GM19025 (cell line): Measurements from ENCODE around the gene SLC39A6.
"Not testable (repeated sequence)": the region's sequence is repeated elsewhere in the genome, so short reads cannot be mapped to it uniquely, and the experiment has no call there.

ENCODE experiments used
- ATAC-seq: cut with Tn5 transposase; IDR thresholded peaks from one replicate; pipeline ENCODE4 v1.9.1; 2021; ENCODE audit warnings: mild to moderate bottlenecking, low read depth, moderate library complexity; ENCODE audit not compliant: unreplicated experiment

SLC39A6 gene

GRCh38 chr18:36101943-36102342, 27.2 kb downstream of the SLC39A6 start:
- no peak for ATAC-seq

- ATAC-seq, result no peak
Measured at GRCh38 chr18:36099311-36099710, 29.8 kb downstream of the SLC39A6 start.

GRCh38 chr18:36096955-36097354, 32.2 kb downstream of the SLC39A6 start:
- ATAC-seq, result no peak

- no peak for ATAC-seq
Measured at GRCh38 chr18:36095936-36096519, 33.1 kb downstream of the SLC39A6 start.

GRCh38 chr18:36094431-36094830, 34.7 kb downstream of the SLC39A6 start:
- no peak for ATAC-seq

GRCh38 chr18:36092116-36092515, 37.0 kb downstream of the SLC39A6 start:
- not testable (repeated sequence) for ATAC-seq

- no peak for ATAC-seq
Measured at GRCh38 chr18:36089001-36089400, 40.1 kb downstream of the SLC39A6 start.

GRCh38 chr18:36088256-36088655, 40.9 kb downstream of the SLC39A6 start:
- no peak for ATAC-seq

- ATAC-seq, result no peak
Measured at GRCh38 chr18:36086186-36086585, 43.0 kb downstream of the SLC39A6 start.

GRCh38 chr18:36085195-36085594, 43.9 kb downstream of the SLC39A6 start:
- ATAC-seq, result no peak

- ATAC-seq, result no peak
Measured at GRCh38 chr18:36083729-36084128, 45.4 kb downstream of the SLC39A6 start.

GRCh38 chr18:36081118-36081517, 48.0 kb downstream of the SLC39A6 start:
- ATAC-seq, result not testable (repeated sequence)

GRCh38 chr18:36078751-36079529, 50.2 kb downstream of the SLC39A6 start:
- no peak for ATAC-seq

GRCh38 chr18:36077764-36078163, 51.4 kb downstream of the SLC39A6 start:
- ATAC-seq, result not testable (repeated sequence)

GRCh38 chr18:36075862-36076587, 53.1 kb downstream of the SLC39A6 start:
- no peak for ATAC-seq

- ATAC-seq, result no peak
Measured at GRCh38 chr18:36074435-36074834, 54.7 kb downstream of the SLC39A6 start.

GRCh38 chr18:36073676-36074075, 55.5 kb downstream of the SLC39A6 start:
- ATAC-seq, result no peak

- not testable (repeated sequence) for ATAC-seq
Measured at GRCh38 chr18:36072406-36072805, 56.7 kb downstream of the SLC39A6 start.

GRCh38 chr18:36067055-36067957, 61.8 kb downstream of the SLC39A6 start, which contains the start of gene RPRD1A:
Gene RPRD1A, minus strand, starts transcription at chr18:36067559. Its CDS starts 155 bp downstream, at chr18:36067404.
- ATAC-seq, result peak; percentile 91

GRCh38 chr18:36066686-36067054, 62.5 kb downstream of the SLC39A6 start:
- no peak for ATAC-seq
